HUDEP-2 (cell line): ENCODE data around the gene WFDC5.
A peak's percentile ranks its signal among the peaks of the same experiment; 100 is the strongest.
"Not testable (repeated sequence)": the region's sequence is repeated elsewhere in the genome, so short reads cannot be mapped to it uniquely, and the experiment has no call there.

ENCODE experiments used
- DNase-seq, 76 experiments: peaks; one replicate each; lab custom pipeline; 2025; ENCODE audit not compliant: unreplicated experiment in 76 of 76; lab: John Stamatoyannopoulos, UW

WFDC5 gene

GRCh38 chr20:45091366-45091765, 23.6 kb downstream of the WFDC5 start:
- no peak for DNase-seq

GRCh38 chr20:45090481-45090880, 24.5 kb downstream of the WFDC5 start:
- no peak for DNase-seq

GRCh38 chr20:45088247-45088646, 26.7 kb downstream of the WFDC5 start:
- no peak for DNase-seq

GRCh38 chr20:45087814-45088213, 27.2 kb downstream of the WFDC5 start:
- no peak for DNase-seq

GRCh38 chr20:45087097-45087790, 27.7 kb downstream of the WFDC5 start:
- no peak for DNase-seq

GRCh38 chr20:45085867-45086266, 29.1 kb downstream of the WFDC5 start:
- no peak for DNase-seq

- DNase-seq: no peak
Measured at GRCh38 chr20:45085289-45085688, 29.7 kb downstream of the WFDC5 start.

GRCh38 chr20:45083127-45083526, 31.8 kb downstream of the WFDC5 start:
- no peak for DNase-seq

GRCh38 chr20:45082468-45082867, 32.5 kb downstream of the WFDC5 start:
- DNase-seq: no peak

GRCh38 chr20:45080867-45081624, 33.9 kb downstream of the WFDC5 start:
- DNase-seq: peak in 13 of 76 experiments; percentile 2 to 18 (median 11)

GRCh38 chr20:45077559-45077958, 37.4 kb downstream of the WFDC5 start:
- no peak for DNase-seq

GRCh38 chr20:45073221-45073620, 41.8 kb downstream of the WFDC5 start:
- no peak for DNase-seq

- DNase-seq: no peak
Measured at GRCh38 chr20:45072066-45072465, 42.9 kb downstream of the WFDC5 start.

GRCh38 chr20:45070932-45071632, 43.9 kb downstream of the WFDC5 start:
- DNase-seq: peak in 15 of 76 experiments; percentile 4 to 40 (median 17)

- DNase-seq: no peak
Measured at GRCh38 chr20:45069261-45069660, 45.7 kb downstream of the WFDC5 start.

- no peak for DNase-seq
Measured at GRCh38 chr20:45067558-45067957, 47.4 kb downstream of the WFDC5 start.

- no peak for DNase-seq
Measured at GRCh38 chr20:45067087-45067486, 47.9 kb downstream of the WFDC5 start.

GRCh38 chr20:45066372-45066771, 48.6 kb downstream of the WFDC5 start:
- DNase-seq: no peak

GRCh38 chr20:45064812-45065211, 50.2 kb downstream of the WFDC5 start:
- DNase-seq: no peak

- DNase-seq: not testable (repeated sequence)
Measured at GRCh38 chr20:45063107-45063506, 51.9 kb downstream of the WFDC5 start.

- DNase-seq: no peak
Measured at GRCh38 chr20:45061244-45061643, 53.7 kb downstream of the WFDC5 start.

GRCh38 chr20:45060294-45060693, 54.7 kb downstream of the WFDC5 start:
- DNase-seq: no peak
